Motor neuron (in vitro differentiated cells): Measurements from ENCODE around the gene TRA2A. TPM values are rescaled to one million over a fixed set of nuclear protein-coding genes. Genes with fewer than 3 reads are reported as not detected.
A peak's percentile ranks its signal among the peaks of the same experiment; 100 is the strongest.
"Not testable (repeated sequence)": the region's sequence is repeated elsewhere in the genome, so short reads cannot be mapped to it uniquely, and the experiment has no call there.

ENCODE experiments used
- ATAC-seq, 8 experiments: fragments of 200-7000 bp; cut with Tn5 transposase; replicated peaks in 6 of 8; 2 replicates each; pipeline ENCODE4 v1.8.0; 2021; ENCODE audit warnings: mild to moderate bottlenecking in 8 of 8, moderate library complexity in 8 of 8
- H3K27ac ChIP-seq, 2 donors: fragments of 250-450 bp; sonication (Bioruptor Pico); 2 replicates each; pipeline ENCODE4 v1.9.0; 2021; ENCODE audit warnings: antibody characterized with exemption in 2 of 2, mild to moderate bottlenecking in 2 of 2, moderate library complexity in 1 of 2
- H3K4me1 ChIP-seq, 2 donors: fragments of 250-450 bp; sonication (Bioruptor Pico); replicated peaks in 1 of 2; 2 replicates each; pipeline ENCODE4 v1.6.1; 2021; ENCODE audit warnings: antibody characterized with exemption in 2 of 2, mild to moderate bottlenecking in 2 of 2, moderate library complexity in 1 of 2
- H3K4me3 ChIP-seq, 5 donors: fragments of 250-450 bp; sonication (Bioruptor Pico); 2 replicates each; pipeline ENCODE4 v1.9.0; 2021; ENCODE audit warnings: antibody characterized with exemption in 5 of 5, mild to moderate bottlenecking in 5 of 5, moderate library complexity in 4 of 5
- WGBS, 10 experiments: fragments of 450-650 bp; shearing (Covaris generic); methylation state at CpG; one replicate each; pipeline ENCODE4 v1.0.0; 2022; 5-methylcytosine and 5-hydroxymethylcytosine counted together
- in situ Hi-C, 9 experiments: fragments of 400-800 bp; cut with MboI; loops; one replicate each; pipeline ENCODE4 v1.15.0; 2021; ENCODE audit warnings: low sequenced_read_pairs in 9 of 9, low pct_unique_long_range_greater_than_20kb in 2 of 9; ENCODE audit not compliant: unreplicated experiment in 9 of 9
- total RNA-seq, 8 experiments: library from RNA; unstranded; fragments of 300-600 nt; gene quantifications; 2 replicates each; pipeline versions ENCODE4 v1.2.3 to v1.2.4, GENCODE V29; 2022

The TRA2A gene
- total RNA-seq, 8 experiments from 2014 or later = 51.8 to 161 (median 74.6) TPM

- ATAC-seq = peak; percentile 64 to 83 (median 72)
- in situ Hi-C loops = no loop called here
- 0 to 5% (median 1%) methylated on average over 3 to 15 of the region's 55 CpGs; no CpG with 5 or more reads in 3 of the 10 experiments for WGBS, 10 experiments
- H3K4me3 ChIP-seq = peak overlapping the region; percentile 74 to 98 (median 96)
- H3K27ac ChIP-seq = peak overlapping the region; percentile 99
- peaks cover 15 to 31% of the 10 kb centered on the region in 2 donors for H3K4me1 ChIP-seq
These were observed 559 bp downstream of the TRA2A start for GRCh38 chr7:23531050-23531793.

GRCh38 chr7:23530405-23530804 lies 1.4 kb downstream of the TRA2A start:
- 0 to 3% (median 0%) methylated on average over 2 to 8 of the region's 8 CpGs for WGBS, 10 experiments
- in situ Hi-C loops = no loop called here
- peak in 1 of 8 experiments; percentile 2 for ATAC-seq
- H3K4me3 ChIP-seq = peak overlapping the region; percentile 74 to 98 (median 96)
- no peak overlapping the region for H3K27ac ChIP-seq
- H3K4me1 ChIP-seq = peaks cover 15 to 33% of the 10 kb centered on the region in 2 donors

GRCh38 chr7:23529262-23529859 lies 2.4 kb downstream of the TRA2A start:
- Histone ChIP-seq H3K27ac (no peak overlapping the region), H3K4me1 (peaks cover 15 to 33% of the 10 kb centered on the region in 2 donors), H3K4me3 (peak overlapping the region; percentile 74 to 98 (median 96))
- ATAC-seq = no peak
- in situ Hi-C loops = no loop called here
- 50 to 94% (median 87%) methylated on average over 1 to 17 of the region's 18 CpGs; no CpG with 5 or more reads in 1 of the 10 experiments for WGBS, 10 experiments

GRCh38 chr7:23525611-23526010 lies 6.2 kb downstream of the TRA2A start:
- ATAC-seq, H3K27ac ChIP-seq, in situ Hi-C loops, H3K4me3 ChIP-seq: not testable (repeated sequence)
- H3K4me1 ChIP-seq = peaks cover 19 to 40% of the 10 kb centered on the region in 2 donors
- WGBS, 10 experiments = 86 to 100% (median 96%) methylated on average over 1 to 7 of the region's 7 CpGs; no CpG with 5 or more reads in 2 of the 10 experiments

GRCh38 chr7:23524473-23524872 lies 7.3 kb downstream of the TRA2A start:
- peaks cover 19 to 33% of the 10 kb centered on the region in 2 donors for H3K4me1 ChIP-seq
- no peak overlapping the region for H3K27ac ChIP-seq
- in situ Hi-C loops = no loop called here
- ATAC-seq = no peak
- no peak overlapping the region for H3K4me3 ChIP-seq
- WGBS, 10 experiments = 97 to 100% (median 100%) methylated on average over 1 to 6 of the region's 7 CpGs; no CpG with 5 or more reads in 3 of the 10 experiments

- peak in 2 of 8 experiments; percentile 15 to 47 for ATAC-seq
- WGBS, 10 experiments = 43 to 96% (median 80%) methylated on average over 2 of the region's 2 CpGs; no CpG with 5 or more reads in 1 of the 10 experiments
- in situ Hi-C loops = no loop called here
- Histone ChIP-seq H3K4me3 (no peak overlapping the region), H3K4me1 (peaks cover 10 to 25% of the 10 kb centered on the region in 2 donors), H3K27ac (no peak overlapping the region)
These were observed 8.2 kb downstream of the TRA2A start for GRCh38 chr7:23523486-23524075.

GRCh38 chr7:23520582-23520981 lies 11.2 kb downstream of the TRA2A start:
- no peak for ATAC-seq
- Histone ChIP-seq H3K4me3 (no peak overlapping the region), H3K27ac (no peak overlapping the region), H3K4me1 (peaks cover 4 to 8% of the 10 kb centered on the region in 2 donors)
- in situ Hi-C loops = no loop called here
- WGBS, 10 experiments = 91 to 100% (median 97%) methylated on average over 1 to 7 of the region's 7 CpGs; no CpG with 5 or more reads in 1 of the 10 experiments

GRCh38 chr7:23514755-23515154 lies 17.0 kb downstream of the TRA2A start:
- no peak overlapping the region for H3K4me3 ChIP-seq
- 68 to 100% (median 92%) methylated on average over 1 to 2 of the region's 2 CpGs; no CpG with 5 or more reads in 1 of the 10 experiments for WGBS, 10 experiments
- no peaks in the 10 kb centered on the region for H3K4me1 ChIP-seq
- no peak overlapping the region for H3K27ac ChIP-seq
- in situ Hi-C loops = no loop called here
- no peak for ATAC-seq

GRCh38 chr7:23513746-23514145 lies 18.0 kb downstream of the TRA2A start:
- 68 to 100% (median 93%) methylated on average over 1 to 5 of the region's 6 CpGs; no CpG with 5 or more reads in 1 of the 10 experiments for WGBS, 10 experiments
- ATAC-seq, H3K4me1 ChIP-seq, in situ Hi-C loops, H3K4me3 ChIP-seq, H3K27ac ChIP-seq: not testable (repeated sequence)

GRCh38 chr7:23494009-23494408 lies 37.8 kb downstream of the TRA2A start:
- Histone ChIP-seq H3K27ac (no peak overlapping the region), H3K4me1 (peaks cover 2 to 7% of the 10 kb centered on the region in 2 donors), H3K4me3 (no peak overlapping the region)
- ATAC-seq = no peak
- 83 to 100% (median 98%) methylated on average over 1 to 7 of the region's 9 CpGs; no CpG with 5 or more reads in 1 of the 10 experiments for WGBS, 10 experiments
- in situ Hi-C loops = no loop called here

- H3K27ac ChIP-seq = no peak overlapping the region
- peaks cover 2 to 7% of the 10 kb centered on the region in 2 donors for H3K4me1 ChIP-seq
- peak overlapping the region in 4 of 5 donors; percentile 45 to 64 (median 47) for H3K4me3 ChIP-seq
- ATAC-seq = peak in 1 of 8 experiments; percentile 9
- WGBS, 10 experiments = 0 to 80% methylated on average over 1 of the region's 3 CpGs; no CpG with 5 or more reads in 8 of the 10 experiments
- in situ Hi-C loops = no loop called here
These were observed 40.3 kb downstream of the TRA2A start for GRCh38 chr7:23491502-23491901.

GRCh38 chr7:23490357-23491135 lies 41.2 kb downstream of the TRA2A start:
- 0 to 77% (median 27%) methylated on average over 3 to 6 of the region's 56 CpGs; no CpG with 5 or more reads in 3 of the 10 experiments for WGBS, 10 experiments
- in situ Hi-C loops = no loop called here
- ATAC-seq = peak; percentile 84 to 98 (median 94)
- Histone ChIP-seq H3K4me1 (peaks cover 2 to 7% of the 10 kb centered on the region in 2 donors), H3K27ac (peak overlapping the region; percentile 82 to 89), H3K4me3 (peak overlapping the region; percentile 41 to 64 (median 45))
